B cell (primary cell): ENCODE measurements around the gene DOCK4.

Experiments used
- EZH2 ChIP-seq: IDR thresholded peaks from 2 replicates; pipeline ENCODE4 v1.6.1; 2012; ENCODE audit warnings: borderline replicate concordance, low read depth, mild to moderate bottlenecking, moderate library complexity, low read length; ENCODE audit not compliant: insufficient read depth, poor library complexity, severe bottlenecking
- TF ChIP-seq, protein P1 (sequence below): fragments of 200-600 bp; IDR thresholded peaks from one replicate; pipeline ENCODE4 v1.8.0; 2022; ENCODE audit warnings: antibody characterized with exemption, mild to moderate bottlenecking

DNA sequence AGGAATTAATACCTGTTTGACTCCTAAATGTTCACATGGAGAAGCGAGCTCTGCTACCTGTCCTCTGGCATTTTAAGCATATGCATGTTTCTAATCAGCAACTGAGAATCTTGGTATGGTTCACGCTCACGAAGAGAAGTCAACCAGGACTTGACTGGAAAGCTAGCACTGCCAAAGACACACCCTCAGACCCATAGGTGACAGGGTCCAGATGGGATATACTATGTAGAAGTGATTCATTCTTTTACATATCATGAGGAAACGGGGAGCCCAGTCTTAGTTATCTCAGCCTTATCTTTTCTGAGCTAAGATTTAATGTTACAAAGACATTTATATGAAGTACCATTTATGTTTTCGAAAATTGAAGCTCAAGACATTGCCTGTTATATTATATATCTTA lies 313.0 kb downstream of the DOCK4 start:
- TF ChIP-seq, protein P1, sequence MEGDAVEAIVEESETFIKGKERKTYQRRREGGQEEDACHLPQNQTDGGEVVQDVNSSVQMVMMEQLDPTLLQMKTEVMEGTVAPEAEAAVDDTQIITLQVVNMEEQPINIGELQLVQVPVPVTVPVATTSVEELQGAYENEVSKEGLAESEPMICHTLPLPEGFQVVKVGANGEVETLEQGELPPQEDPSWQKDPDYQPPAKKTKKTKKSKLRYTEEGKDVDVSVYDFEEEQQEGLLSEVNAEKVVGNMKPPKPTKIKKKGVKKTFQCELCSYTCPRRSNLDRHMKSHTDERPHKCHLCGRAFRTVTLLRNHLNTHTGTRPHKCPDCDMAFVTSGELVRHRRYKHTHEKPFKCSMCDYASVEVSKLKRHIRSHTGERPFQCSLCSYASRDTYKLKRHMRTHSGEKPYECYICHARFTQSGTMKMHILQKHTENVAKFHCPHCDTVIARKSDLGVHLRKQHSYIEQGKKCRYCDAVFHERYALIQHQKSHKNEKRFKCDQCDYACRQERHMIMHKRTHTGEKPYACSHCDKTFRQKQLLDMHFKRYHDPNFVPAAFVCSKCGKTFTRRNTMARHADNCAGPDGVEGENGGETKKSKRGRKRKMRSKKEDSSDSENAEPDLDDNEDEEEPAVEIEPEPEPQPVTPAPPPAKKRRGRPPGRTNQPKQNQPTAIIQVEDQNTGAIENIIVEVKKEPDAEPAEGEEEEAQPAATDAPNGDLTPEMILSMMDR, result no peak
- no peak for TF ChIP-seq EZH2
